ENCODE results near the gene GTF2IRD1.

GTF2IRD1 gene

GRCh38 chr7:74518041-74518440, 64.3 kb downstream of the GTF2IRD1 start:
- no peak for DNase-seq (ENCODE audit: low spot score)
- H3K27ac ChIP-seq: peak overlapping the region; percentile 32
- ChIA-PET CTCF (interaction anchor here (0.6 kb wide), 1 partner anchor 312 kb away, joined by 3 read pairs; no protein-coding TSS in a partner anchor), POLR2A (ENCODE audit: low non-redundant PET) (no interaction called here)
- no peak for TF ChIP-seq CTCF (conservative IDR thresholded peaks at IDR 0.05; ENCODE audit: low read depth)

GRCh38 chr7:74518654-74519053, 64.9 kb downstream of the GTF2IRD1 start:
- no peak for TF ChIP-seq CTCF (conservative IDR thresholded peaks at IDR 0.05; ENCODE audit: low read depth)
- CTCF ChIA-PET: no interaction called here
- H3K27ac ChIP-seq: peak overlapping the region; percentile 32
- no peak for DNase-seq (ENCODE audit: low spot score)
- POLR2A ChIA-PET (ENCODE audit: low non-redundant PET): no interaction called here

GRCh38 chr7:74519395-74519794, 65.7 kb downstream of the GTF2IRD1 start:
- TF ChIP-seq CTCF (conservative IDR thresholded peaks at IDR 0.05; ENCODE audit: low read depth): no peak
- no peak for DNase-seq (ENCODE audit: low spot score)
- ChIA-PET POLR2A (ENCODE audit: low non-redundant PET) (no interaction called here), CTCF (no interaction called here)
- peak overlapping the region; percentile 32; the same call in 1 of the 2 replicates for H3K27ac ChIP-seq

- no peak for DNase-seq (ENCODE audit: low spot score)
- ChIA-PET CTCF (interaction anchor here (0.6 kb wide), 2 partner anchors 29 to 668 kb away, joined by 3 to 6 read pairs; no protein-coding TSS in a partner anchor), POLR2A (ENCODE audit: low non-redundant PET) (no interaction called here)
- TF ChIP-seq CTCF (conservative IDR thresholded peaks at IDR 0.05; ENCODE audit: low read depth): no peak
- H3K27ac ChIP-seq: peak overlapping the region; percentile 42
Observed at GRCh38 chr7:74521855-74522254, 68.1 kb downstream of the GTF2IRD1 start.

GRCh38 chr7:74522281-74522905, 68.7 kb downstream of the GTF2IRD1 start:
- no peak for DNase-seq (ENCODE audit: low spot score)
- 0 out of 2 replicates have a peak overlapping the region, but pooled peaks have one; percentile 42 for H3K27ac ChIP-seq
- CTCF ChIA-PET: interaction anchor here (0.6 kb wide), 1 partner anchor 669 kb away, joined by 6 read pairs; no protein-coding TSS in a partner anchor
- no peak for TF ChIP-seq CTCF (conservative IDR thresholded peaks at IDR 0.05; ENCODE audit: low read depth)
- POLR2A ChIA-PET (ENCODE audit: low non-redundant PET): no interaction called here

- ChIA-PET CTCF (no interaction called here), POLR2A (ENCODE audit: low non-redundant PET) (no interaction called here)
- no peak for DNase-seq (ENCODE audit: low spot score)
- H3K27ac ChIP-seq: peak overlapping the region; percentile 89
- TF ChIP-seq CTCF (conservative IDR thresholded peaks at IDR 0.05; ENCODE audit: low read depth): no peak
Observed at GRCh38 chr7:74523015-74523414, 69.3 kb downstream of the GTF2IRD1 start.

All from RWPE1 (cell line).